Common myeloid progenitor, CD34-positive (primary cell): ENCODE data around the gene TGFBR1.

Experiments
- CTCF ChIA-PET: fragments of 350-600 bp; sonication (Branson Sonifier 250); formaldehyde crosslinking; loops from one replicate; lab custom pipeline; 2021; ENCODE audit warnings: antibody characterized with exemption; lab: Charles Lee
- POLR2A ChIA-PET: fragments of 350-600 bp; sonication (Branson Sonifier 250); formaldehyde crosslinking; loops from one replicate; lab custom pipeline; 2021; ENCODE audit warnings: antibody characterized with exemption; lab: Charles Lee
- DNase-seq, 3 donors: peaks; one replicate each; pipeline versions ENCODE4 v3.0.0 to v3.0.0-alpha.2; 2013
- H3K27ac ChIP-seq, 2 experiments: 1 replicate in 1 of 2; 2 replicates in 1 of 2; pipeline ENCODE4 v1.7.0; 2013; ENCODE audit warnings: inconsistent platforms in 2 of 2, low read length in 2 of 2, mild to moderate bottlenecking in 2 of 2, low read depth in 1 of 2, moderate library complexity in 1 of 2; ENCODE audit not compliant: severe bottlenecking in 2 of 2, insufficient read depth in 1 of 2, poor library complexity in 1 of 2
- H3K27me3 ChIP-seq, 5 experiments: replicated peaks in 2 of 5; 1 replicate in 3 of 5; 2 replicates in 2 of 5; pipeline versions ENCODE4 v1.6.1 to v1.7.0; 2013; ENCODE audit warnings: low read length in 4 of 5, mild to moderate bottlenecking in 2 of 5, moderate library complexity in 2 of 5, inconsistent platforms in 1 of 5; ENCODE audit not compliant: insufficient read depth in 5 of 5, control insufficient read depth in 4 of 5
- H3K36me3 ChIP-seq, 4 experiments: 1 replicate in 2 of 4; 2 replicates in 2 of 4; pipeline versions ENCODE4 v1.6.1 to v1.7.0; 2013; ENCODE audit warnings: low read length in 3 of 4, control low read depth in 1 of 4, mild to moderate bottlenecking in 1 of 4; ENCODE audit not compliant: control insufficient read depth in 4 of 4, insufficient read depth in 4 of 4
- H3K4me1 ChIP-seq, 4 experiments: 1 replicate in 3 of 4; 2 replicates in 1 of 4; pipeline versions ENCODE4 v1.6.1 to v1.7.1; 2013; ENCODE audit warnings: low read length in 3 of 4, mild to moderate bottlenecking in 3 of 4, control low read depth in 1 of 4, inconsistent platforms in 1 of 4, moderate library complexity in 1 of 4; ENCODE audit not compliant: control insufficient read depth in 4 of 4, insufficient read depth in 4 of 4; ENCODE audit errors: control extremely low read depth in 1 of 4
- H3K4me3 ChIP-seq, 7 experiments: 1 replicate in 4 of 7; 2 replicates in 3 of 7; pipeline versions ENCODE4 v1.5.1 to v1.7.0; 2013; ENCODE audit warnings: mild to moderate bottlenecking in 7 of 7, low read length in 6 of 7, moderate library complexity in 6 of 7, inconsistent platforms in 2 of 7, low read depth in 2 of 7, control low read depth in 1 of 7; ENCODE audit not compliant: insufficient read depth in 4 of 7, control insufficient read depth in 1 of 7; ENCODE audit errors: extremely low read depth in 1 of 7
- H3K9me3 ChIP-seq, 5 experiments: 1 replicate in 4 of 5; 2 replicates in 1 of 5; pipeline versions ENCODE4 v1.6.1 to v1.7.1; 2013; ENCODE audit warnings: low read length in 4 of 5, mild to moderate bottlenecking in 2 of 5, inconsistent platforms in 1 of 5, low read depth in 1 of 5, moderate library complexity in 1 of 5; ENCODE audit not compliant: control insufficient read depth in 4 of 5, insufficient read depth in 2 of 5; ENCODE audit errors: control extremely low read depth in 1 of 5
- WGBS: methylation state at CpG from one replicate; pipeline ENCODE4 v1.1.5; 2013; ENCODE audit not compliant: insufficient coverage; 5-methylcytosine and 5-hydroxymethylcytosine counted together

Gene TGFBR1

GRCh38 chr9:99103901-99104458 is 933 bp upstream of the TGFBR1 start:
- 5% methylated on average over 4 of the region's 14 CpGs for WGBS
- H3K36me3 ChIP-seq, result no peaks in the 10 kb centered on the region
- ChIA-PET CTCF (interaction anchor here (0.6 to 3.7 kb wide), 20 partner anchors 8 to 106 kb away, joined by 3 to 17 read pairs (median 5); no protein-coding TSS in a partner anchor), POLR2A (interaction anchor here (1.0 to 1.4 kb wide), 4 partner anchors 9 to 46 kb away, joined by 3 to 6 read pairs (median 5); no protein-coding TSS in a partner anchor)
- peaks cover 0 to 4% (median 0%) of the 10 kb centered on the region in 5 experiments for H3K9me3 ChIP-seq
- peak overlapping the region; percentile 47 to 91 (median 76) for H3K4me3 ChIP-seq
- peak in 2 of 3 donors; percentile 31 to 49 for DNase-seq
- peaks cover 31 to 43% (median 40%) of the 10 kb centered on the region in 4 experiments for H3K4me1 ChIP-seq
- no peaks in the 10 kb centered on the region for H3K27me3 ChIP-seq
- peak overlapping the region in 1 of 2 experiments; percentile 43 for H3K27ac ChIP-seq

- no peaks in the 10 kb centered on the region for H3K27me3 ChIP-seq
These were observed 485 bp downstream of the TGFBR1 start for GRCh38 chr9:99105152-99106043.

GRCh38 chr9:99106044-99106375 is 1.1 kb downstream of the TGFBR1 start:
- peaks cover 0 to 3% (median 1%) of the 10 kb centered on the region in 4 experiments for H3K36me3 ChIP-seq
- no peaks in the 10 kb centered on the region for H3K27me3 ChIP-seq
- no peak for DNase-seq
- ChIA-PET POLR2A (interaction anchor here (0.6 to 0.7 kb wide), 2 partner anchors 48 to 64 kb away, joined by 3 to 4 read pairs; no protein-coding TSS in a partner anchor), CTCF (interaction anchor here (1.0 to 3.3 kb wide), 7 partner anchors 8 to 47 kb away, joined by 3 to 12 read pairs (median 9); no protein-coding TSS in a partner anchor)
- H3K27ac ChIP-seq, result peak overlapping the region; percentile 40 to 81
- H3K4me3 ChIP-seq, result peak overlapping the region; percentile 47 to 91 (median 81)
- H3K9me3 ChIP-seq, result no peaks in the 10 kb centered on the region
- 0% methylated on average over 6 of the region's 9 CpGs for WGBS
- peaks cover 38 to 64% (median 55%) of the 10 kb centered on the region in 4 experiments for H3K4me1 ChIP-seq

More at GRCh38 chr9:99105152-99106043, 485 bp downstream of the TGFBR1 start:
- 0% methylated on average over 74 of the region's 118 CpGs for WGBS
- ChIA-PET CTCF (interaction anchor here (0.6 to 3.3 kb wide), 12 partner anchors 8 to 279 kb away, joined by 3 to 12 read pairs (median 6); no protein-coding TSS in a partner anchor), POLR2A (interaction anchor here (0.6 to 1.0 kb wide), 4 partner anchors 8 to 65 kb away, joined by 3 to 5 read pairs (median 4); no protein-coding TSS in a partner anchor)
- Histone ChIP-seq H3K4me1 (peaks cover 38 to 57% (median 52%) of the 10 kb centered on the region in 4 experiments), H3K27ac (peak overlapping the region; percentile 40 to 81), H3K4me3 (peak overlapping the region; percentile 47 to 91 (median 81)), H3K9me3 (no peaks in the 10 kb centered on the region), H3K36me3 (no peaks in the 10 kb centered on the region)
- peak; percentile 30 to 68 (median 54) for DNase-seq

GRCh38 chr9:99107421-99107820 is 2.5 kb downstream of the TGFBR1 start:
- CTCF ChIA-PET, result interaction anchor here (1.2 to 2.3 kb wide), 5 partner anchors 12 to 49 kb away, joined by 6 to 9 read pairs (median 9); no protein-coding TSS in a partner anchor
- Histone ChIP-seq H3K27ac (no peak overlapping the region), H3K36me3 (peaks cover 0 to 7% (median 1%) of the 10 kb centered on the region in 4 experiments), H3K4me3 (peak overlapping the region in 3 of 7 experiments; percentile 17 to 91 (median 83)), H3K9me3 (no peaks in the 10 kb centered on the region), H3K4me1 (peaks cover 38 to 74% (median 61%) of the 10 kb centered on the region in 4 experiments), H3K27me3 (no peaks in the 10 kb centered on the region)
- 3% methylated on average over 3 of the region's 3 CpGs for WGBS
- POLR2A ChIA-PET, result no interaction called here
- no peak for DNase-seq

GRCh38 chr9:99108131-99108530 is 3.2 kb downstream of the TGFBR1 start:
- Histone ChIP-seq H3K27me3 (no peaks in the 10 kb centered on the region), H3K4me3 (peak overlapping the region in 2 of 7 experiments; percentile 17 to 83), H3K36me3 (peaks cover 0 to 7% (median 1%) of the 10 kb centered on the region in 4 experiments), H3K27ac (no peak overlapping the region), H3K9me3 (no peaks in the 10 kb centered on the region), H3K4me1 (peaks cover 44 to 81% (median 67%) of the 10 kb centered on the region in 4 experiments)
- POLR2A ChIA-PET, result no interaction called here
- no peak for DNase-seq
- WGBS, result no CpG with 5 or more reads among the region's 2 CpGs
- CTCF ChIA-PET, result no interaction called here

- 0% methylated on average over 3 of the region's 3 CpGs for WGBS
These were observed 4.6 kb downstream of the TGFBR1 start for GRCh38 chr9:99109522-99109921.

More at GRCh38 chr9:99109522-99109921, 4.6 kb downstream of the TGFBR1 start:
- POLR2A ChIA-PET, result interaction anchor here (1.0 kb wide), 1 partner anchor 10 kb away, joined by 3 read pairs; no protein-coding TSS in a partner anchor
- CTCF ChIA-PET, result no interaction called here
- Histone ChIP-seq H3K27me3 (no peaks in the 10 kb centered on the region), H3K27ac (peak overlapping the region in 1 of 2 experiments; percentile 5), H3K4me1 (peaks cover 48 to 83% (median 69%) of the 10 kb centered on the region in 4 experiments), H3K9me3 (no peaks in the 10 kb centered on the region), H3K36me3 (peaks cover 0 to 7% (median 1%) of the 10 kb centered on the region in 4 experiments), H3K4me3 (no peak overlapping the region)
- peak; percentile 78 to 96 (median 92) for DNase-seq
